ENCODE data around the gene KRTAP5-9.
"Not testable (repeated sequence)": the region's sequence is repeated elsewhere in the genome, so short reads cannot be mapped to it uniquely, and the experiment has no call there.

The KRTAP5-9 gene

GRCh38 chr11:71562120-71562519 lies 13.9 kb downstream of the KRTAP5-9 start:
- CTCF ChIA-PET: interaction anchor here (2.5 kb wide), 1 partner anchor 13 kb away, joined by 18 read pairs; the partner anchor contains the start of gene KRTAP5-9
- DNase-seq (ENCODE audit: extremely low spot score): no peak
- POLR2A ChIA-PET: no interaction called here
- TF ChIP-seq, protein P1, sequence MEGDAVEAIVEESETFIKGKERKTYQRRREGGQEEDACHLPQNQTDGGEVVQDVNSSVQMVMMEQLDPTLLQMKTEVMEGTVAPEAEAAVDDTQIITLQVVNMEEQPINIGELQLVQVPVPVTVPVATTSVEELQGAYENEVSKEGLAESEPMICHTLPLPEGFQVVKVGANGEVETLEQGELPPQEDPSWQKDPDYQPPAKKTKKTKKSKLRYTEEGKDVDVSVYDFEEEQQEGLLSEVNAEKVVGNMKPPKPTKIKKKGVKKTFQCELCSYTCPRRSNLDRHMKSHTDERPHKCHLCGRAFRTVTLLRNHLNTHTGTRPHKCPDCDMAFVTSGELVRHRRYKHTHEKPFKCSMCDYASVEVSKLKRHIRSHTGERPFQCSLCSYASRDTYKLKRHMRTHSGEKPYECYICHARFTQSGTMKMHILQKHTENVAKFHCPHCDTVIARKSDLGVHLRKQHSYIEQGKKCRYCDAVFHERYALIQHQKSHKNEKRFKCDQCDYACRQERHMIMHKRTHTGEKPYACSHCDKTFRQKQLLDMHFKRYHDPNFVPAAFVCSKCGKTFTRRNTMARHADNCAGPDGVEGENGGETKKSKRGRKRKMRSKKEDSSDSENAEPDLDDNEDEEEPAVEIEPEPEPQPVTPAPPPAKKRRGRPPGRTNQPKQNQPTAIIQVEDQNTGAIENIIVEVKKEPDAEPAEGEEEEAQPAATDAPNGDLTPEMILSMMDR (IDR thresholded peaks at IDR 0.05; ENCODE audit: control extremely low read depth, extremely low read depth, low read depth, missing control alignments): no peak

GRCh38 chr11:71563406-71563805 lies 15.2 kb downstream of the KRTAP5-9 start:
- POLR2A ChIA-PET: no interaction called here
- CTCF ChIA-PET: interaction anchor here (0.7 to 2.5 kb wide), 22 partner anchors 9 to 747 kb away, joined by 3 to 18 read pairs (median 4); partner anchors contain the start of genes KRTAP5-9 and NADSYN1
- TF ChIP-seq, protein P1 (IDR thresholded peaks at IDR 0.05; ENCODE audit: control extremely low read depth, extremely low read depth, low read depth, missing control alignments): peak; percentile 73
- peak; percentile 72 for DNase-seq (ENCODE audit: extremely low spot score)

GRCh38 chr11:71564430-71564829 lies 16.2 kb downstream of the KRTAP5-9 start:
- no peak for DNase-seq (ENCODE audit: extremely low spot score)
- TF ChIP-seq, protein P1 (IDR thresholded peaks at IDR 0.05; ENCODE audit: control extremely low read depth, extremely low read depth, low read depth, missing control alignments): no peak
- CTCF ChIA-PET: interaction anchor here (1.3 to 2.1 kb wide), 7 partner anchors 8 to 111 kb away, joined by 3 to 13 read pairs (median 6); partner anchors contain the start of gene NADSYN1
- POLR2A ChIA-PET: no interaction called here

- TF ChIP-seq, protein P1 (IDR thresholded peaks at IDR 0.05; ENCODE audit: control extremely low read depth, extremely low read depth, low read depth, missing control alignments): no peak
- ChIA-PET CTCF (interaction anchor here (1.8 kb wide), 1 partner anchor 15 kb away, joined by 7 read pairs; no protein-coding TSS in a partner anchor), POLR2A (no interaction called here)
- no peak for DNase-seq (ENCODE audit: extremely low spot score)
Measured at GRCh38 chr11:71565263-71565662, 17.0 kb downstream of the KRTAP5-9 start, which contains the start of gene KRTAP5-10. TSS of gene KRTAP5-10 (plus strand) at chr11:71565563. CDS start at chr11:71565588, 25 bp downstream.

DNA sequence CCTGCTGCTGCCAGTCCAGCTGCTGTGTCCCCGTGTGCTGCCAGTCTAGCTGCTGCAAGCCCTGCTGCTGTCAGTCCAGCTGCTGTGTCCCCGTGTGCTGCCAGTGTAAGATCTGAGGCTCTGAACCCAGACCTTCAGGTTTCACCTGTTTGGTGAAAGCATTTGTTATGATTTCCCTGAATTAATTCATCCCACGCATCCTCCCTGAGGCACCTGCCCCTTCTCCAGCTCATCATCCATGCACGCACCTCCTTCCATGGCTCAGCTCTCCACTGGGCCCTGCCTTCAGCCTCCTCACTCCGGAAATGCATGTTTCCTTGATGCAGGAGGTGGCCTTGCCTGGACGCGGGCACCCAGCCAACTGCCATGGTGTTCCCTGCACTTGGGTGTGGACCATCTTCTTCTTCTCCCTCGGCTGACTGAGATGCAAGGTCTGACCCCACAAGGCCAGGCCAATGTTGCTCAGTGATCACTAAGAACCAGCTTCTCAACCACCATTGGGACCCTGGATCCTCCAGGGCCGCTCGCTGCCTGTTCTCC lies 17.9 kb downstream of the KRTAP5-9 start:
- DNase-seq (ENCODE audit: extremely low spot score): no peak
- TF ChIP-seq, protein P1 (IDR thresholded peaks at IDR 0.05; ENCODE audit: control extremely low read depth, extremely low read depth, low read depth, missing control alignments): no peak
- ChIA-PET CTCF (interaction anchor here (1.8 kb wide), 1 partner anchor 14 kb away, joined by 7 read pairs; no protein-coding TSS in a partner anchor), POLR2A (no interaction called here)

DNA sequence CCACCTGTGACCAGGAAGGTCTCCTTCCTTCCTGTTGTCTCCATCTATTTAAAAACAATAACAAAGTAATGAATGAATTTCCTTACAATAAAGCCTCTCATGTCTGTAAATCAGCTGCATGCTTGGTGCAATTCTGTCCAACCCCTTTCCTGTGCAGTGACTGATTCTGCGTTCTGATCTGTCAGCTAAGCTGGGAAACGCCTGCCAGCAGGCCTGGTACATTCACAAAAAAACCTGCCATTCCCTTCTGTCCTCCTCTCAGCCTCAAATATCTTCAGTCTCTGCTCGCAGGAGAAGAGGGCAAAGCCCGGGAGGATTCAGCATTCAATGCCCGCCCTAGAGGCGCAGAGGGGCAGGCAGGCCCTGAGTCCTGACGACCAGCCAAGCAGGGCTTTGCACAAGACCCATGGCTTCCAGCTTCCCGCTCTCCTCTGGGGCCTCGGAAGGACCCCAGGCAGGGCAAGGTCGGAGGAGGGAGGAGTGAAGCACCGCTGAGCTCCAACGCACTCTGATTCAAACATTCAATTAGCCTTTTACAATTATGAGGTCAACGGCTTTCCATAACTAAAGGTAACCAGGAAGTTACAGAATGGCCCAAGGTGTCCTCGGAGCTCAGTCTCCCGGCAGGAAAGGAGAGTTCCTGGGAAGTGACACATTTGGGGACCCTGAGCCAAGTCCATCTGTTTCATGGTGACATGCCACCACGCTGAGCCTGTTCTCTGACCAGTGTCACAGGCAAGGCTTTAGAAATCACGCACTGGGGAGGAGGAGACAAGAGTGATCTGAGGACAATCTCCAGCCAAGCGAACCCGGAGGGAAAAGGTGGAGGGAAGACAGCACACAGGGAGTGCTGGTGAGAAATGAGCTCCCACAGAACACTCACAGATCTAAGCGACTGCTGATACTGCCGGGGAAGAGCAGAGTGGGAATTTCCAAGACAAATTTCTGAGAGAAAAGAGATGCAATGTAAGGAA lies 18.7 kb downstream of the KRTAP5-9 start:
- CTCF ChIA-PET: interaction anchor here (1.8 kb wide), 1 partner anchor 13 kb away, joined by 7 read pairs; no protein-coding TSS in a partner anchor
- DNase-seq (ENCODE audit: extremely low spot score); POLR2A ChIA-PET: not testable (repeated sequence)

- CTCF ChIA-PET: not testable (repeated sequence)
Measured at GRCh38 chr11:71567633-71568032, 19.4 kb downstream of the KRTAP5-9 start.

More at GRCh38 chr11:71567633-71568032, 19.4 kb downstream of the KRTAP5-9 start:
- POLR2A ChIA-PET; DNase-seq (ENCODE audit: extremely low spot score): not testable (repeated sequence)
